Measurements from ENCODE around the gene LNX2.

DNA sequence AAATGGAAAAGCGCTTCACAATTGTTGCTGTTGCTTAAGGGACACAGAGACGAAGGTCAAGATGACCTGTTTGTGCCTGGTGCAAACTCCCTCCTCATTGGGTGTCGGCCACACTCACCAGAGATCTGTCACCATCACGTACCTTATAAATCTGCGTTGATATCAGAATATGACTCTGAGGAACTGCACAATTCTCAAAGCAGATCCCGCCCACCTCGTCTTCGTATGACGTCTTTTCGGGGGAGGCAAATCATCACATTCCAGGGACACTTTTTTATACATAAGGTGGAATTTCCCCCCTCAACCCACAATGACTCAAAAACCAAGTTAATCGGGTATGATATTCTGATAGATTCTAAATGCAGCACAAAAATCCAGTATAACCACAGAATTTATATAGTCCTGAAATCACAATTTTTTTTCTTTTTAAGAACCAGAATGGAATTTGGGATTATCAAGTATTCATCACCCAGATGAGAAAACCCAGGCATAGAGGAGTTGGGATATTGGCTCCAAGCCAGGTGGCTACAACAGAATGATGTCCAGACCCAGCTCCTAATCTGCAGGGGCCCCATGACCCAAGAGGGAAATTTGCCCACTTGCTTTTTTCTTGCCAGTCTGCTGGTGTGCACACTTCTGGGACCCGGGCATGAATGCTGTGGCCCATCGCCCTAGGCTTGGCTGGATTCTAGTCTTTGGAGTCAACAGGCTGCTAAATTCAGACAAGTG, 119.4 kb downstream of the LNX2 start:
- TF ChIP-seq EZH2phosphoT487 (IDR thresholded peaks at IDR 0.05; ENCODE audit: borderline replicate concordance), result no peak
- TF ChIP-seq, protein P1, sequence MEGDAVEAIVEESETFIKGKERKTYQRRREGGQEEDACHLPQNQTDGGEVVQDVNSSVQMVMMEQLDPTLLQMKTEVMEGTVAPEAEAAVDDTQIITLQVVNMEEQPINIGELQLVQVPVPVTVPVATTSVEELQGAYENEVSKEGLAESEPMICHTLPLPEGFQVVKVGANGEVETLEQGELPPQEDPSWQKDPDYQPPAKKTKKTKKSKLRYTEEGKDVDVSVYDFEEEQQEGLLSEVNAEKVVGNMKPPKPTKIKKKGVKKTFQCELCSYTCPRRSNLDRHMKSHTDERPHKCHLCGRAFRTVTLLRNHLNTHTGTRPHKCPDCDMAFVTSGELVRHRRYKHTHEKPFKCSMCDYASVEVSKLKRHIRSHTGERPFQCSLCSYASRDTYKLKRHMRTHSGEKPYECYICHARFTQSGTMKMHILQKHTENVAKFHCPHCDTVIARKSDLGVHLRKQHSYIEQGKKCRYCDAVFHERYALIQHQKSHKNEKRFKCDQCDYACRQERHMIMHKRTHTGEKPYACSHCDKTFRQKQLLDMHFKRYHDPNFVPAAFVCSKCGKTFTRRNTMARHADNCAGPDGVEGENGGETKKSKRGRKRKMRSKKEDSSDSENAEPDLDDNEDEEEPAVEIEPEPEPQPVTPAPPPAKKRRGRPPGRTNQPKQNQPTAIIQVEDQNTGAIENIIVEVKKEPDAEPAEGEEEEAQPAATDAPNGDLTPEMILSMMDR (conservative IDR thresholded peaks at IDR 0.05; ENCODE audit: low read length), result no peak

Measured in Loucy (cell line).